Activated naive CD4-positive, alpha-beta T cell treated with anti-CD3 and anti-CD28 coated beads, Interleukin-2, amount 10 ng/mL, durations not matched to agents 7 days and 5 days (primary cell): ENCODE measurements around the gene SIAH3.

ENCODE experiments used
- CTCF ChIA-PET: fragments of 350-600 bp; sonication (Branson Sonifier 250); formaldehyde crosslinking; loops from one replicate; lab custom pipeline; 2021; ENCODE audit warnings: antibody characterized with exemption; lab: Charles Lee
- DNase-seq: peaks from one replicate; pipeline ENCODE4 v3.0.0-alpha.2; 2020
- H3K27ac Mint-ChIP-seq: one replicate; pipeline ENCODE4 v1.8.0; 2021; ENCODE audit warnings: mild to moderate bottlenecking, moderate library complexity, mixed read lengths
- H3K27me3 Mint-ChIP-seq: one replicate; pipeline ENCODE4 v1.8.0; 2021; ENCODE audit warnings: mild to moderate bottlenecking, mixed read lengths
- H3K36me3 Mint-ChIP-seq: one replicate; pipeline ENCODE4 v1.8.0; 2021; ENCODE audit warnings: mixed read lengths
- H3K4me1 Mint-ChIP-seq: one replicate; pipeline ENCODE4 v1.8.0; 2021; ENCODE audit warnings: mixed read lengths
- H3K4me3 Mint-ChIP-seq: one replicate; pipeline ENCODE4 v1.8.0; 2021; ENCODE audit warnings: mild to moderate bottlenecking, moderate library complexity, mixed read lengths
- H3K9me3 Mint-ChIP-seq: one replicate; pipeline ENCODE4 v1.8.0; 2021; ENCODE audit warnings: mixed read lengths

The SIAH3 gene

GRCh38 chr13:45823583-45823982 lies 28.0 kb downstream of the SIAH3 start:
- Mint-ChIP-seq H3K36me3 (no peaks in the 10 kb centered on the region), H3K27me3 (peaks cover 4% of the 10 kb centered on the region), H3K4me1 (no peaks in the 10 kb centered on the region), H3K4me3 (no peak overlapping the region), H3K27ac (no peak overlapping the region), H3K9me3 (no peaks in the 10 kb centered on the region)
- CTCF ChIA-PET, result interaction anchor here (0.6 kb wide), 1 partner anchor 27 kb away, joined by 3 read pairs; no protein-coding TSS in a partner anchor
- no peak for DNase-seq

GRCh38 chr13:45821811-45822210 lies 29.7 kb downstream of the SIAH3 start:
- H3K27me3 Mint-ChIP-seq, result peaks cover 4% of the 10 kb centered on the region
- no peak for DNase-seq
- H3K27ac Mint-ChIP-seq, result no peak overlapping the region
- H3K36me3 Mint-ChIP-seq, result no peaks in the 10 kb centered on the region
- CTCF ChIA-PET, result no interaction called here
- no peaks in the 10 kb centered on the region for H3K9me3 Mint-ChIP-seq
- no peaks in the 10 kb centered on the region for H3K4me1 Mint-ChIP-seq
- no peak overlapping the region for H3K4me3 Mint-ChIP-seq

GRCh38 chr13:45820106-45820838 lies 31.3 kb downstream of the SIAH3 start:
- H3K4me3 Mint-ChIP-seq, result no peak overlapping the region
- no peaks in the 10 kb centered on the region for H3K9me3 Mint-ChIP-seq
- H3K27ac Mint-ChIP-seq, result no peak overlapping the region
- H3K4me1 Mint-ChIP-seq, result no peaks in the 10 kb centered on the region
- H3K27me3 Mint-ChIP-seq, result peaks cover 4% of the 10 kb centered on the region
- H3K36me3 Mint-ChIP-seq, result no peaks in the 10 kb centered on the region
- CTCF ChIA-PET, result no interaction called here
- no peak for DNase-seq

GRCh38 chr13:45817833-45818232 lies 33.7 kb downstream of the SIAH3 start:
- Mint-ChIP-seq H3K36me3 (no peaks in the 10 kb centered on the region), H3K4me1 (no peaks in the 10 kb centered on the region), H3K27ac (no peak overlapping the region), H3K27me3 (peaks cover 4% of the 10 kb centered on the region), H3K9me3 (no peaks in the 10 kb centered on the region), H3K4me3 (no peak overlapping the region)
- CTCF ChIA-PET, result no interaction called here
- DNase-seq, result no peak

- CTCF ChIA-PET, result no interaction called here
- H3K36me3 Mint-ChIP-seq, result no peaks in the 10 kb centered on the region
- no peaks in the 10 kb centered on the region for H3K9me3 Mint-ChIP-seq
- H3K4me3 Mint-ChIP-seq, result no peak overlapping the region
- no peak for DNase-seq
- H3K27me3 Mint-ChIP-seq, result peaks cover 4% of the 10 kb centered on the region
- no peaks in the 10 kb centered on the region for H3K4me1 Mint-ChIP-seq
- no peak overlapping the region for H3K27ac Mint-ChIP-seq
Measured at GRCh38 chr13:45816427-45816826, 35.1 kb downstream of the SIAH3 start.

- DNase-seq, result no peak
- Mint-ChIP-seq H3K4me1 (peaks cover 6% of the 10 kb centered on the region), H3K4me3 (no peak overlapping the region), H3K27me3 (no peaks in the 10 kb centered on the region), H3K27ac (no peak overlapping the region), H3K9me3 (no peaks in the 10 kb centered on the region), H3K36me3 (no peaks in the 10 kb centered on the region)
- CTCF ChIA-PET, result no interaction called here
Measured at GRCh38 chr13:45812695-45813372, 38.7 kb downstream of the SIAH3 start.

- H3K9me3 Mint-ChIP-seq, result no peaks in the 10 kb centered on the region
- DNase-seq, result no peak
- peaks cover 6% of the 10 kb centered on the region for H3K4me1 Mint-ChIP-seq
- CTCF ChIA-PET, result no interaction called here
- no peak overlapping the region for H3K4me3 Mint-ChIP-seq
- no peak overlapping the region for H3K27ac Mint-ChIP-seq
- no peaks in the 10 kb centered on the region for H3K36me3 Mint-ChIP-seq
- H3K27me3 Mint-ChIP-seq, result no peaks in the 10 kb centered on the region
Measured at GRCh38 chr13:45811891-45812694, 39.5 kb downstream of the SIAH3 start.

GRCh38 chr13:45809801-45810394 lies 41.7 kb downstream of the SIAH3 start:
- H3K27ac Mint-ChIP-seq, result no peak overlapping the region
- CTCF ChIA-PET, result no interaction called here
- H3K36me3 Mint-ChIP-seq, result no peaks in the 10 kb centered on the region
- no peaks in the 10 kb centered on the region for H3K27me3 Mint-ChIP-seq
- H3K9me3 Mint-ChIP-seq, result no peaks in the 10 kb centered on the region
- no peak overlapping the region for H3K4me3 Mint-ChIP-seq
- DNase-seq, result peak; percentile 24
- peaks cover 6% of the 10 kb centered on the region for H3K4me1 Mint-ChIP-seq

GRCh38 chr13:45808925-45809324 lies 42.6 kb downstream of the SIAH3 start:
- CTCF ChIA-PET, result no interaction called here
- no peaks in the 10 kb centered on the region for H3K9me3 Mint-ChIP-seq
- no peak overlapping the region for H3K27ac Mint-ChIP-seq
- no peaks in the 10 kb centered on the region for H3K36me3 Mint-ChIP-seq
- H3K4me1 Mint-ChIP-seq, result peaks cover 6% of the 10 kb centered on the region
- no peak for DNase-seq
- no peaks in the 10 kb centered on the region for H3K27me3 Mint-ChIP-seq
- no peak overlapping the region for H3K4me3 Mint-ChIP-seq

GRCh38 chr13:45807520-45808099 lies 43.9 kb downstream of the SIAH3 start:
- DNase-seq, result peak; percentile 42
- no peaks in the 10 kb centered on the region for H3K9me3 Mint-ChIP-seq
- peaks cover 6% of the 10 kb centered on the region for H3K4me1 Mint-ChIP-seq
- CTCF ChIA-PET, result interaction anchor here (0.8 to 2.4 kb wide), 7 partner anchors 40 to 513 kb away, joined by 3 to 15 read pairs (median 5); no protein-coding TSS in a partner anchor
- H3K27ac Mint-ChIP-seq, result no peak overlapping the region
- H3K4me3 Mint-ChIP-seq, result no peak overlapping the region
- H3K36me3 Mint-ChIP-seq, result no peaks in the 10 kb centered on the region
- no peaks in the 10 kb centered on the region for H3K27me3 Mint-ChIP-seq

GRCh38 chr13:45800485-45800884 lies 51.1 kb downstream of the SIAH3 start:
- Mint-ChIP-seq H3K27ac (no peak overlapping the region), H3K27me3 (peaks cover 3% of the 10 kb centered on the region)

GRCh38 chr13:45799451-45799850 lies 52.1 kb downstream of the SIAH3 start:
- Mint-ChIP-seq H3K27ac (no peak overlapping the region), H3K27me3 (peaks cover 3% of the 10 kb centered on the region), H3K9me3 (no peaks in the 10 kb centered on the region), H3K4me3 (no peak overlapping the region), H3K36me3 (no peaks in the 10 kb centered on the region), H3K4me1 (no peaks in the 10 kb centered on the region)
- CTCF ChIA-PET, result interaction anchor here (0.6 kb wide), 1 partner anchor 366 kb away, joined by 3 read pairs; no protein-coding TSS in a partner anchor
- no peak for DNase-seq

More at GRCh38 chr13:45800485-45800884, 51.1 kb downstream of the SIAH3 start:
- DNase-seq, result no peak
- CTCF ChIA-PET, result no interaction called here
- no peak overlapping the region for H3K4me3 Mint-ChIP-seq
- H3K36me3 Mint-ChIP-seq, result no peaks in the 10 kb centered on the region
- no peaks in the 10 kb centered on the region for H3K9me3 Mint-ChIP-seq
- H3K4me1 Mint-ChIP-seq, result no peaks in the 10 kb centered on the region

GRCh38 chr13:45798851-45799250 lies 52.7 kb downstream of the SIAH3 start:
- no peak overlapping the region for H3K4me3 Mint-ChIP-seq
- no peaks in the 10 kb centered on the region for H3K9me3 Mint-ChIP-seq
- H3K36me3 Mint-ChIP-seq, result no peaks in the 10 kb centered on the region
- no peak overlapping the region for H3K27ac Mint-ChIP-seq
- H3K27me3 Mint-ChIP-seq, result peaks cover 3% of the 10 kb centered on the region
- no peaks in the 10 kb centered on the region for H3K4me1 Mint-ChIP-seq
- CTCF ChIA-PET, result no interaction called here
- no peak for DNase-seq
